Measurements from ENCODE around the gene BLOC1S3. TPM values are rescaled to one million over a fixed set of nuclear protein-coding genes. Genes with fewer than 3 reads are reported as not detected.
A peak's percentile ranks its signal among the peaks of the same experiment; 100 is the strongest.

BLOC1S3 gene, protein sequence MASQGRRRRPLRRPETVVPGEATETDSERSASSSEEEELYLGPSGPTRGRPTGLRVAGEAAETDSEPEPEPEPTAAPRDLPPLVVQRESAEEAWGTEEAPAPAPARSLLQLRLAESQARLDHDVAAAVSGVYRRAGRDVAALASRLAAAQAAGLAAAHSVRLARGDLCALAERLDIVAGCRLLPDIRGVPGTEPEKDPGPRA
- total RNA-seq: 10 to 100 TPM; 20.7 to 21.4 TPM

DNA sequence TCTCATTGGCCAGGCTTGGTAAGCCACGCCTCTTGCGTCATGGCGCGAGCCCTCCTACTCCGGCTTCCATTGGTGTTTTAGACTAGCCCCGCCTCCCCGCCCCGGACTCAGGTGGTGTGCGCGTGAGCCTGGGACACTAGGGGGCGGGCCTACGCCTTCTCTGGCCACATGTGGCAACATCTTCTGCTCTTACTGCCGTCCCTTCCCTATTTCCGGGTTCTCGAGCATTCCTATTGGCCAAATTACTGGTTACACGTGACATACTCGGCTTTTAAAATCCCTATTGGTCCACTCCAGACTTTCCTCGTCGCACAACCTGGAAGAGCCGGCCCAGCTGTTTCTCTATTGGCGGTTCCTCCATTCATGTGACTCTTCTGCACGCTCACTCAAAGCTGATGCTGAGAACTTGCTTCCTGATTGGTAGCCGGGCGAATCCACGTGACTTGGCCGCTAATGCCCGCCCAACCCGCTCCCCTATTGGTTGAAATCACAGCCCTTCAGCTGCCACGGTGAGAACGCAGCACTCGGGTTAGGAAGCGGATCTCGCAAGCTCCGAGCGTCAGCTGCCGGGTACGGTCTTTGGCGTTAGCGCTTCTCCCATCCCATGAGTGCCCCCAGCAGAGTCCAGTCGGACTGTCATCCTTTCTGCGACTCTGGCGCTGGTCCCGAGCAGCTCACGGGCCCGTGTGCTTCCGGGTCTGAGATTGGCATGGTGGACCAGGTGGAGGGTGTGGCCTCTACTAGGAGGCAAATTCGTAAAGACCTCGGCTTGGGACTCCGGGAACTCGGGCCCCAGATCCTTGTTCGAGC lies at the start of gene BLOC1S3:
Gene BLOC1S3 (plus strand): TSS at position 523 of the 810 bp plus-strand sequence. CDS start 513 bp downstream, outside the sequence.
- H3K4me3 ChIP-seq: peak within 1 kb of the TSS; percentile 91
- peak within 1 kb of the TSS; percentile 86 to 97 for H3K27ac ChIP-seq
- ATAC-seq (ENCODE audit: insufficient number of reproducible peaks, low FRiP score, low read depth): peak; percentile 99
- DNase-seq (ENCODE audit: low spot score): peak; percentile 100
- H3K4me1 ChIP-seq (ENCODE audit: control insufficient read depth in 1 of 2, low read depth in 2 of 2): peaks cover 26 to 32% of the 10 kb centered on the region in 2 donors
- TF ChIP-seq, protein P1, sequence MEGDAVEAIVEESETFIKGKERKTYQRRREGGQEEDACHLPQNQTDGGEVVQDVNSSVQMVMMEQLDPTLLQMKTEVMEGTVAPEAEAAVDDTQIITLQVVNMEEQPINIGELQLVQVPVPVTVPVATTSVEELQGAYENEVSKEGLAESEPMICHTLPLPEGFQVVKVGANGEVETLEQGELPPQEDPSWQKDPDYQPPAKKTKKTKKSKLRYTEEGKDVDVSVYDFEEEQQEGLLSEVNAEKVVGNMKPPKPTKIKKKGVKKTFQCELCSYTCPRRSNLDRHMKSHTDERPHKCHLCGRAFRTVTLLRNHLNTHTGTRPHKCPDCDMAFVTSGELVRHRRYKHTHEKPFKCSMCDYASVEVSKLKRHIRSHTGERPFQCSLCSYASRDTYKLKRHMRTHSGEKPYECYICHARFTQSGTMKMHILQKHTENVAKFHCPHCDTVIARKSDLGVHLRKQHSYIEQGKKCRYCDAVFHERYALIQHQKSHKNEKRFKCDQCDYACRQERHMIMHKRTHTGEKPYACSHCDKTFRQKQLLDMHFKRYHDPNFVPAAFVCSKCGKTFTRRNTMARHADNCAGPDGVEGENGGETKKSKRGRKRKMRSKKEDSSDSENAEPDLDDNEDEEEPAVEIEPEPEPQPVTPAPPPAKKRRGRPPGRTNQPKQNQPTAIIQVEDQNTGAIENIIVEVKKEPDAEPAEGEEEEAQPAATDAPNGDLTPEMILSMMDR (IDR thresholded peaks at IDR 0.05): no peak
- peaks cover 8% of the 10 kb centered on the region for H3K36me3 ChIP-seq
- no peaks in the 10 kb centered on the region for H3K9me3 ChIP-seq
- no peaks in the 10 kb centered on the region for H3K27me3 ChIP-seq (replicated peaks; ENCODE audit: insufficient read depth)

DNA sequence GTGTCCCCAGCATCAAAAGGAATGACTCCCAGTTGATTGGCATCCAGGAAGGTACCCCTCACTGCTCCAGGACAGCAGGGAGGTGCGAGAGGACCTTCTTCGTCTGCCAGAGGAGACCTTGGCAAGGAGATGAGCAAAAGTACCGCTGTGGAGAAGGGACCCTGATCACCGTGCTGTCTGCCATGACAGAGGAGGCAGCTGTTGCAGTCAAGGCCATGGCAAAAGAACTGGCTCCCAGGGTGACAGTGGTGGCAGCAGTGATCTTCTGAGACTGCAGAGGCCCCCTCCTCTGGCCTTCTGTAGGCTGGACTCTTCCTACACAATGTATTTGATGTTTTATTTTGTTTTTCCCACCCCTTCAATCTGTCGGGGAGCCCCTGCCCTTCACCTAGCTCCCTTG lies 49.8 kb upstream of the BLOC1S3 start:
- Histone ChIP-seq H3K4me3 (no peak overlapping the region), H3K9me3 (no peaks in the 10 kb centered on the region), H3K36me3 (no peaks in the 10 kb centered on the region), H3K27me3 (replicated peaks; ENCODE audit: insufficient read depth) (no peaks in the 10 kb centered on the region), H3K4me1 (ENCODE audit: control insufficient read depth in 1 of 2, low read depth in 2 of 2) (no peaks in the 10 kb centered on the region), H3K27ac (no peak overlapping the region)
- ATAC-seq (ENCODE audit: insufficient number of reproducible peaks, low FRiP score, low read depth) (no peak), DNase-seq (ENCODE audit: low spot score) (no peak)
- TF ChIP-seq, protein P1 (IDR thresholded peaks at IDR 0.05): no peak

DNA sequence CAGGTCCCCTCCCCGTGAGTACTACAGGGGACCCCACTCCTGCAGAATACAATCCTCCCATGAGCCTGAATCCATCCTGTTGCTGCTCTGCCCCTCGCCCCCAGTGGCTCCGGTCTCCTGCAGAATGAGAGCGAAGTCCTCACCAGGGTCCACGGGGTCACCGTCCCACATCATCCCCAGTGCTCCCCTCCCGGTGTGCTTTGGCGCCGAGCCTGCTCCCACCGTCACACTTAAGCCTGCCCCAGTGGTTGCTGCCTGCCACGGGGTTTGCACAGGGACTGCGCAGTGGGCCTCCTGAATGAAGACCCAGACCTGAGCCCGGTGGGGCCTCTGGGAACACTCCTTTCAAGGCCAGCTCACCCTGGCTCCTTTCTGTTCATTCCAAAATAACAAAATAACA lies 48.3 kb upstream of the BLOC1S3 start:
- Histone ChIP-seq H3K4me3 (no peak overlapping the region), H3K27ac (no peak overlapping the region), H3K36me3 (no peaks in the 10 kb centered on the region), H3K9me3 (no peaks in the 10 kb centered on the region), H3K4me1 (ENCODE audit: control insufficient read depth in 1 of 2, low read depth in 2 of 2) (no peaks in the 10 kb centered on the region), H3K27me3 (replicated peaks; ENCODE audit: insufficient read depth) (no peaks in the 10 kb centered on the region)
- no peak for DNase-seq (ENCODE audit: low spot score)
- TF ChIP-seq, protein P1 (IDR thresholded peaks at IDR 0.05): no peak
- ATAC-seq (ENCODE audit: insufficient number of reproducible peaks, low FRiP score, low read depth): no peak

DNA sequence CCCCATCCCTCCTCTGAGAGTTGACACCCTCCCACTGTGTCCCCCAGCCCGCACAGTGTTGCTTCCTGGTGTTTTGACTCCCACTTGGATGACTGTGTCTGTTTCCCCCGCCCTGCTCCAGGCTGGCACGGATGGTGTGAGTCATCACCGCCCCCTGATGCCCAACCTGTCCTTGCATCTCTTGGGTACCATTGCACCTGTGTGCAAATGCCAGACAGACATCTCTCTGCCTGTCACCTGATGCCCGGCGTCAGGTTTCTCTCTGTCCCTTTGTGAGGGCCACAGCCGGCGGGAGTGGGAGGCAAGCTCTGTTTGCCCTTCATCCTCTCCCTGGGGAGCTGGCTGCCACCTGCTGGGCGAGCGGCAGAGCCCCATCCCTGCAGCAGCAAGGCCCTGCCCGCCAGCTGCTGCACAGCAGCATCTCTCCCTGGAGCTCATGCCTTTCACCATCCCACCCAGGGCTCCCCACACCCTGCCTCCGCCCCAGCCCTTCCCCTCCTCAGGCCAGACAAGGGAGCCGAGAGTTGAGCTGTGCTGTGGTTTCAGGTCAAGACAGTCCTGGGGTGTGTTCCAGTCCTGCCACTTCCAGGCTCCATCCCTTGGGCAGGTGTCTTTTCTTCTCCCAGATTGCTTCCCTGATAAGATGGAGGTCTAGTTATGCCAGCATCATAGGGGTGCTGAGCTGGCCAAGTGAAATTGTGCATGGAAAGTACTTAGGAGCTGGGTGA lies 47.5 kb upstream of the BLOC1S3 start:
- H3K27ac ChIP-seq: no peak overlapping the region
- H3K27me3 ChIP-seq (replicated peaks; ENCODE audit: insufficient read depth): no peaks in the 10 kb centered on the region
- H3K4me3 ChIP-seq: no peak overlapping the region
- no peaks in the 10 kb centered on the region for H3K4me1 ChIP-seq (ENCODE audit: control insufficient read depth in 1 of 2, low read depth in 2 of 2)
- no peaks in the 10 kb centered on the region for H3K9me3 ChIP-seq
- TF ChIP-seq, protein P1 (IDR thresholded peaks at IDR 0.05): no peak
- no peaks in the 10 kb centered on the region for H3K36me3 ChIP-seq
- no peak for DNase-seq (ENCODE audit: low spot score)
- no peak for ATAC-seq (ENCODE audit: insufficient number of reproducible peaks, low FRiP score, low read depth)

DNA sequence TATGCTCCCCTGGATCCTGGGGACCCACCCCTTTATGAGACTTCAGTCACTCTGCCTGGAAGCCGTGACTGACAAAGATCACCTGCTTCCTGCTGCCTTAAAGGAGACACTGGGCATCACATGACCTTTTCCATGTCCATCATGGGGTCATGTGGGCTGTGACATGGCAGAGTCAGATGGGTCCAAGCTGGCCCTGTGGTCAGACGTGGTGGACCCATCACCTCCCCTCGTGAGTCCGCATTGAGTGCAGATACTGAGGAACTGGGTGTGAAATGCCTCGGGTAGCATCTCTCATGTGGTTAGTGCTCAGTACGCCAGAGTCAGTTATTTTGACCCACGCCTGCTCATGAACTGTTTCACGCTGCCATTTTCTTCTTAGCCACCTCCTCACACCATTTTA lies 44.9 kb upstream of the BLOC1S3 start:
- ATAC-seq (ENCODE audit: insufficient number of reproducible peaks, low FRiP score, low read depth): no peak
- no peak for DNase-seq (ENCODE audit: low spot score)
- no peaks in the 10 kb centered on the region for H3K9me3 ChIP-seq
- no peaks in the 10 kb centered on the region for H3K27me3 ChIP-seq (replicated peaks; ENCODE audit: insufficient read depth)
- H3K4me3 ChIP-seq: no peak overlapping the region
- H3K36me3 ChIP-seq: no peaks in the 10 kb centered on the region
- TF ChIP-seq, protein P1 (IDR thresholded peaks at IDR 0.05): no peak
- H3K27ac ChIP-seq: no peak overlapping the region
- no peaks in the 10 kb centered on the region for H3K4me1 ChIP-seq (ENCODE audit: control insufficient read depth in 1 of 2, low read depth in 2 of 2)

Measured in thoracic aorta (tissue), 2 donors.